ENCODE data around the gene SDC1.
A peak's percentile ranks its signal among the peaks of the same experiment; 100 is the strongest.
"Not testable (repeated sequence)": the region's sequence is repeated elsewhere in the genome, so short reads cannot be mapped to it uniquely, and the experiment has no call there.

Gene SDC1

GRCh38 chr2:20196657-20197161 is 28.2 kb downstream of the SDC1 start:
- no peak for DNase-seq (ENCODE audit: low spot score)

GRCh38 chr2:20196053-20196656 is 28.8 kb downstream of the SDC1 start:
- no peak for DNase-seq (ENCODE audit: low spot score)

GRCh38 chr2:20195431-20196033 is 29.4 kb downstream of the SDC1 start:
- DNase-seq (ENCODE audit: low spot score): no peak

GRCh38 chr2:20195016-20195411 is 29.9 kb downstream of the SDC1 start:
- DNase-seq (ENCODE audit: low spot score): not testable (repeated sequence)

GRCh38 chr2:20194097-20195015 is 30.6 kb downstream of the SDC1 start:
- peak; percentile 29 for DNase-seq (ENCODE audit: low spot score)

GRCh38 chr2:20193185-20193584 is 31.7 kb downstream of the SDC1 start:
- DNase-seq (ENCODE audit: low spot score): no peak

GRCh38 chr2:20192781-20193180 is 32.1 kb downstream of the SDC1 start:
- DNase-seq (ENCODE audit: low spot score): no peak

- peak; percentile 11 for DNase-seq (ENCODE audit: low spot score)
These were observed 33.0 kb downstream of the SDC1 start for GRCh38 chr2:20191714-20192569.

GRCh38 chr2:20190876-20191713 is 33.8 kb downstream of the SDC1 start:
- peak; percentile 14 for DNase-seq (ENCODE audit: low spot score)

- no peak for DNase-seq (ENCODE audit: low spot score)
These were observed 34.8 kb downstream of the SDC1 start for GRCh38 chr2:20190170-20190569.

GRCh38 chr2:20189299-20189931 is 35.5 kb downstream of the SDC1 start:
- no peak for DNase-seq (ENCODE audit: low spot score)

GRCh38 chr2:20188851-20189250 is 36.1 kb downstream of the SDC1 start:
- no peak for DNase-seq (ENCODE audit: low spot score)

- DNase-seq (ENCODE audit: low spot score): no peak
These were observed 36.7 kb downstream of the SDC1 start for GRCh38 chr2:20188201-20188600.

- no peak for DNase-seq (ENCODE audit: low spot score)
These were observed 37.6 kb downstream of the SDC1 start for GRCh38 chr2:20187331-20187730.

- no peak for DNase-seq (ENCODE audit: low spot score)
These were observed 38.1 kb downstream of the SDC1 start for GRCh38 chr2:20186855-20187187.

- peak; percentile 33 for DNase-seq (ENCODE audit: low spot score)
These were observed 38.7 kb downstream of the SDC1 start for GRCh38 chr2:20186078-20186854.

- no peak for DNase-seq (ENCODE audit: low spot score)
These were observed 39.5 kb downstream of the SDC1 start for GRCh38 chr2:20185176-20186022.

- DNase-seq (ENCODE audit: low spot score): peak; percentile 78
These were observed 40.6 kb downstream of the SDC1 start for GRCh38 chr2:20184067-20184938.
